Stimulated activated CD4-positive, alpha-beta T cell treated with anti-CD3 and anti-CD28 coated beads, Interleukin-4, amount 100 ng/mL, for 4 hours (primary cell): ENCODE results near the gene AHCY.
A peak's percentile ranks its signal among the peaks of the same experiment; 100 is the strongest.
"Not testable (repeated sequence)": the region's sequence is repeated elsewhere in the genome, so short reads cannot be mapped to it uniquely, and the experiment has no call there.

Experiments
- DNase-seq, 2 experiments: peaks; one replicate each; pipeline ENCODE4 v3.0.0-alpha.2; 2020

Gene AHCY

GRCh38 chr20:34302723-34303533 is at the start of gene AHCY:
Gene AHCY, minus strand, starts transcription at chr20:34303355. Its CDS starts 85 bp downstream, at chr20:34303270.
- peak; percentile 92 to 93 for DNase-seq

DNA sequence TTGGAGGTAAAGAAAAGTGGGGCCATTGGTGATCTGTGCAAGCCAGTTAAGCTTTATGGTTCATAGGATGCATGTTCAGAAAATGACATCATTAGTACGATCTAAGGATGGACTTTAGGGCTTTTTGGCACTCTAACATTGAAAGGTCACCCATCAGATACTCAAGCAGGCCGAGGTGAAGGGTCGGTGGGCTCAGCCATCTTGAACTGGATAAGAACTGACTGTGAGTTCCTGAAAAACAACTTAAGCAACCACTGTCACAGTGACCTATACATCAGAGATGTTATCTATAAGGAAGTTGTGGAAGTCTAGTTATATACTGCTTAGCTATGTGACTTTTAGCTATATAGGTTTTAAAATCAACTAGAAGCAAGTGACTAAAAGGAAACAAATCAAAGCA is 46.9 kb upstream of the AHCY start:
- DNase-seq: no peak

GRCh38 chr20:34347571-34347970 is 44.4 kb upstream of the AHCY start:
- DNase-seq: no peak

DNA sequence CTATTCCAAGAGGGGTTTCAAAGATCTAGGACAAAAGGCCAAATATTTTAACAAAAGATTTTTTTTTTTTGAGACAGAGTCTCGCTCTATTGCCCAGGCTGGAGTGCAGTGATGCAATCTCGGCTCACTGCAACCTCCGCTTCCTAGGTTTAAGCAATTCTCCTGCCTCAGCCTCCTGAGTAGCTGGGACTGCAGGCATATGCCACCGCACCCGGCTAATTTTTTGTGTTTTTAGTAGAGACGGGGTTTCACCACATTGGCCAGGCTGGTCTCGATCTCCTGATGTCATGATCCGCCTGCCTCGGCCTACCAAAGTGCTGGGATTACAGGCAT is 43.3 kb upstream of the AHCY start:
- not testable (repeated sequence) for DNase-seq

- DNase-seq: not testable (repeated sequence)
Measured at GRCh38 chr20:34345839-34346532, 42.8 kb upstream of the AHCY start.

GRCh38 chr20:34345402-34345736 is 42.2 kb upstream of the AHCY start:
- no peak for DNase-seq

DNA sequence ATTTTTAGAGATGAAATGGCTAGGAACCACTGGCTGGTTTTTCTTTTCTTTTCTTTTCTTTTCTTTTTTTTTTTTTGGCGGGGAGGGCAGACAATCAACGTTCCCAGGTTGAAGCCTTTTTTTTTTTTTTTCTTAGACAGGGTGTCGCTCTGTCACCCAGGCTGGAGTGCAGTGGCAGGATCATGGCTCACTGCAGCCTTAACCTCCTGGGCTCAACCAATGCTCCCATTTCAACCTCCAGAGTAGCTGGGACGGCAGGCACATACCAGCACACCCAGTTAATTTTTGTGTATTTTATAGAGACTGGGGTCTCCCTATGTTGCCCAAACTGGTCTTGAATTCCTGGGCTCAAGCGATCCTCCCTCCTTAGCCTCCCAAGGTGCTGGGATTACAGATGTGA is 41.1 kb upstream of the AHCY start:
- DNase-seq: no peak

DNA sequence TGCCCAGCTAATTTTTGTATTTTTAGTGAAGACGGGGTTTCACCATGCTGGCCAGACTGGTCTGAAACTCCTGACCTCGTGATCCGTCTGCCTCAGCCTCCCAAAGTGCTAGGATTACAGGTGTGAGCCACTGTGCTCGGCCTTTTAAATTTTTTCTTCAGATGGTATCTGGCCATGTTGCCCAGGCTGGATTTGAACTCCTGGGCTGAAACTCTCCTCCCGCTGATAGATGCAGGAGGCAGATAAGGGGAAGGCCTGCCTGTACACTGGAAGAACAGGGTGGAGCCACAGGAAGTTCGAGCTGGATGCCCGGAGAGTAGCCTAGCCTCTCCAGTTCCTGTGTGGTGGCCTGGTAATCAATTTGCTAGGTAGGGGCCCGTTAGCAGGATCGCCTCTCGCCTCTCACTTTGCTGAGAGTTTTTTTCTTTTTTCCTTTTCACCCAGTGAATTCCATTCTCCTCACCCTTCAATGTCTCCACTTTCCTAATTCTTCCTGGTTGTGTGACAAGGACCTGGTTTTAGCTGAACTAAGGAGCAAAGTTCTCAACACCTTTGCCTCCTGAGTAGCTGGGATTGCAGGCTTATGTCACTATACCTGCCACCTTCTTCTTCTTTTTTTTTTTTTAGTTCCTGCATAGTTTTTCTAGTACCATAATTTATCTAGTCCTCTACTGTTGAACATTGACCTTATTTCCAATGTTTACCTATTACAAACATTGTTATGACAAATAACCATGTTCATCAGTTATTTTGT is 40.5 kb upstream of the AHCY start:
- DNase-seq: no peak

DNA sequence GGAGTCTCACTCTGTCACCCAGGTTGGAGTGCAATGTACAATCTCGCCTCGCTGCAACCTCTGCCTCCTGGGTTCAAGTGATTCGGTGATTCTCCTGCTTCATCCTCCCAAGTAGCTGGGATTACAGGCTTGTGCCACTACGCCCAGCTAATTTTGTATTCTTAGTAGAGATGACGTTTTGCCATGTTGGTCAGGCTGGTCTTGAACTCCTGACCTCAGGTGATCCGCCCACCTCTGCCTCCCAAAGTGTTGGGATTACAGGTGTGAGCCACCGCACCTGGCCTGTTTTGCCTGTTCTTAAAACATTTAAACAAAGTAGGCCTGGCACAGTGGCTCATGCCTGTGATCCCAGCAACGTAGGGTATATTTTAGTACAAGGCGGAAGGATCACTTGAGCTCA is 38.0 kb upstream of the AHCY start:
- not testable (repeated sequence) for DNase-seq

DNA sequence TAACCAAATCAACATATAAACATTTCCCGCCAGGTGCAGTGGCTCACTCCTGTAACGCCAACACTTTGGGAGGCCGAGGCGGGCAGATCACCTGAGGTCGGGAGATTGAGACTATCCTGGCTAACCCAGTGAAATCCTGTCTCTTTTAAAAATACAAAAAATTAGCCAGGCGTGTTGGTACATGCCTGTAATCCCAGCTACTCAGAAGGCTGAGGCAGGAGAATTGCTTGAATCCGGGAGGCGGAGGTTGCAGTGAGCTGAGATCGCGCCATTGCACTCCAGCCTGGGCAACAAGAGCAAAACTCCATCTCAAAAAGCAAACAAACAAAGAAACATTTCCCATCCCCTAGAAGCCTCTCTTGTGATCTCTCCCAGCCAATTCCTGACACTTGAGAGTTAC is 37.6 kb upstream of the AHCY start:
- DNase-seq: not testable (repeated sequence)

DNA sequence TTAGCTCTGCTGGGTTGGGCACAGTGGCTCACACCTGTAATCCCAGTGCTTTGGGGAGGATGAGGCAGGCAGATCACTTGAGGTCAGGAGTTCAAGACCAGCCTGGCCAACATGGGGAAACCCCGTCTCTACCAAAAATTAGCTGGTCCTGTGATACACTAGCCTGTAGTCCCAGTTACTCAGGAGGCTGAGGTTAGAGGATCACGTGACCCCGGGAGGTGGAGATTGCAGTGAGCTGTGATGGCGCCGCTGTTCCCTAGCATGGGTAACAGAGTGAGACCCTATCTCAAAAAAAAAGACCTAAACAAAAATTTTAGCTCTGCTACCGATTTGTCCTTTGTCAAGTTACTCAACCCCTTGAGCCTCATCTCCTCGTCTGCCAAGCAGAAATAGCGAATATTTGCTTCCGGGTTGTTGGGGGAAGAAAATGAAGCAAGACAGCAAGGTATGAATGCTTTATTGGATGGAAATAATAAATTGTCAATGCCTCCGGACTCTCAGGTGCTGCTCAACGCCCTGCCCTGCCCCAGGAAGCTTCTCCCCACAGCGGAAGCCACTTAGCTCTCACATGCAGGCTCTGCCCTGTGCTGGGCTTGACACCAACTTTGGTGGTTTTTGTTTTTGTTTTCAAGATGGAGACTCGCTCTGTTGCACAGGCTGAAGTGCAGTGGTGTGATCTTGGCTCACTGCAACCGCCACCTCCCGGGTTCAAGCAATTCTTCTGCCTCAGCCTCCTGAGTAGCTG is 35.0 kb upstream of the AHCY start:
- DNase-seq: no peak

DNA sequence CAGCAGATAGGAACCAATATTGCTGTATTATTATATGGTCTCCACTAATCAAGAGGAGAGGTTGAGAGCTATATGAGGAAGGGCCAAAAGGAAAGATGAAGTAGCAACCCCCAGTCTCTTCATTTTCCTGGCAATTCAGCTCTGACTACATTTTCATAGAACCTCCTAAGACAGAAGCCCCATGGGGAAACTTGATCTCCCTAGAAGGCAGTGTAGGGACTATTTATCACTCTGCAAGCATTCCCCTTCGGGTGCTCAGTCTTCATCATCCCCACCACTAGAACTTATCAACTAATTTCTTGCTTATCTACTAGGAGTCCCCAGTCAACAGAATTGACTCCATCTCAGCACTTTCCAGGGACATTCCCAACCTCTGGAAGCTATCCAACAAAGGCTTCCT is 34.4 kb upstream of the AHCY start:
- DNase-seq: no peak

GRCh38 chr20:34334654-34335407 is 31.7 kb upstream of the AHCY start:
- no peak for DNase-seq

DNA sequence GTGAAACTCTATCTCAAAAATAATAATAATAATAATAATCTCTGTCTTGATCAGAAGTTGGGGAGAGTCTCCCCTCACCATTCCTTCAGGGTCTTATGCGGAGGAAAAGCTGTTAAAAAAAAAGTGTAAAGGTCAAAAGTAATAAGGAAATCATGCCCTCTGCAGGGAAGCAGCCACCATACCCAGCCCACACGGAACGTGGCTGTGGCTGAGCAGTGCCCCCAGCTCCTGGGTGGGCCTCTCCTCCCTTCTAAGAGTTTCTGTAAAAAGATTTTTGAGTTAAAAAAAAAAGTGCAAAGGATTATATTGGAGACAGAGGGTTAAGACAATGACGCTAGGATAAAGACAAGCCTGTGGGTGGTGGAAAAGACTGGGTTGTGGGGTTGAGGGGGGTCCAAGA is 30.6 kb upstream of the AHCY start:
- DNase-seq: no peak

GRCh38 chr20:34332262-34332920 is 29.2 kb upstream of the AHCY start:
- no peak for DNase-seq

DNA sequence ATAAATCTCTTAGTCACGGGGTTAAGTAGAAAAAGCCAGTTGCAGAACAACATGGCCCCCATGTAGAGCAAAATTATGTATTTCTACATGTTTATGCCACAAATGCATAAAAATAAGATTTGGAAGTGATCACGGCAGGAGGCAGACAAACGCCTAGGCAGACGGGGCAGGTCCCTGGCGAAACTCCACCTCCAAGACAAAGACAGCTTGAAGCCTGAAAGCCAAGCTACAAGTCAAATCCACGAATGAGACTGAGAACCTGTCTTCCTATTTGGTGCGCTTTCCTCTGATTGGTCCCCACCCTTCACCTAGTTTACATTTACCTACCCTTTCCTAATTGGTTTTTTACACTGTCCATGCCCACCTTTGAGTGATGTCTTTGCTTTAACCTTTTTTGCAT is 28.7 kb upstream of the AHCY start:
- no peak for DNase-seq

DNA sequence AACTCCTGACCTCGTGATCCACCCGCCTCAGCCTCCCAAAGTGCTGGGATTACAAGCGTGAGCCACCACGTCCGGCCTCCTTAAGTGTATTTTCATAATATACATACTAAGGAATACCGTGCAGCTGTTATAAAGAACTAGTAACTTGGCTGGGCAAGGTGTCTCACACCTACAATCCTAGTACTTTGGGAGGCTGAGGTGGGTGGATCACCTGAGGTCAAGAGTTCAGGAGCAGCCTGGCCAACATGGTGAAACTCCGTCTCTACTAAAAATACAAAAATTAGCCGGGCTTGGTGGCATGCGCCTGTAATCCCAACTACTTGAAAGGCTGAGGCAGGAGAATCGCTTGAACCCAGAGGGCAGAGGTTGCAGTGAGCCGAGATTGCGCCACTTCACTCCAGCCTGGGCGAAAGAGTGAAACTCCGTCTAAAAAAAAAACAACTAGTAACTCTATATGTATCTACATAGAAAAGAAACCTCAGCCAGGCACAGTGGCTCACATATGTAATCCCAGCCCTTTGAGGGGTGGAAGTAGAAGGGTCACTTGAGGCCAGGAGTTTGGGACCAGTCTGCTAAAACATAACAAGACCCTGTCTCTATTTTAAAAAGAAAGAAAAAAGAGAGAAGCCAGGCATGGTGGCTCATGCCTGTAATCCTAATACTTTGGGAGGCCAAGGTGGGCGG is 27.8 kb upstream of the AHCY start:
- DNase-seq: not testable (repeated sequence)

DNA sequence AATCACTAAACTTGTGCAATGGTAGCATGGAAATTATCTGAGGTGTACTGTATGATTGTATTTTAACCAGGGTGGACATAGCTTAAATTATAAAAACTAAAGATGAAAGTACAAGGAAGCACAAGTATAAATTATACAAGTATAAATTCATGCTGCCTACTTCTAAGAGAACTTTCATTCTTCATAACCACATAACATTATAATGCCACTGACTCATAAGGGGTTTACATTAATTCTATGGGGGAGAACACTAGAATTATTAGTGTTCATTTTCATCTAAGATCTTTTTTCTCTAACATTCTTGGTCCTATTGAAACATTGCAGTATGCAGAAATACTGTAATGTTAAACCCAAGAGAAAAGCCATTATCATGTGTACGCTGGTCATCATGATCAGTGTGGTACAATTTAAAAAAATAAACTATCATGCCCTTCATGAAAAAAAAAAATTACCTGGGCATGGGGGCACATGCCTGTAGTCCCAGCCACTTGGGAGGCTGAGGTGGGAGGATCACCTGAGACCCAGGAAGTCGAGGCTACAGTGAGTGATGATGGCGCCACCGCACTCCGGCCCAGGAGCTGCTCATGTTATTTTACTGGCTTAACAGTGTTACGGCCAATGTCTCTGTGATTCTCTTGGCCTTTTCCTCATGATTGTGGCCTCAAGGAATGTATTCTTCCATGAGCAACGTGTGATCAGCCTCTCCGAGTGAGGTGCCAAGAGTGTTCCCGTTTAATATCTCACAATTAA is 25.9 kb upstream of the AHCY start:
- no peak for DNase-seq

GRCh38 chr20:34328207-34328606 is 25.1 kb upstream of the AHCY start:
- DNase-seq: not testable (repeated sequence)

GRCh38 chr20:34324541-34324940 is 21.4 kb upstream of the AHCY start:
- DNase-seq: no peak
